RWPE2 (cell line): ENCODE measurements around the gene CD68.
"Not testable (repeated sequence)": the region's sequence is repeated elsewhere in the genome, so short reads cannot be mapped to it uniquely, and the experiment has no call there.

Source experiments
- ATAC-seq: fragments of 200-7000 bp; cut with Tn5 transposase; 3 replicates; pipeline ENCODE4 v1.9.1; 2021; ENCODE audit warnings: low read depth
- DNase-seq: peaks from one replicate; pipeline ENCODE4 v3.0.0-alpha.2; 2020; ENCODE audit warnings: low spot score
- H3K27ac ChIP-seq: fragments of 450-650 bp; 2 replicates; pipeline ENCODE4 v1.5.1; 2017; ENCODE audit warnings: mild to moderate bottlenecking; ENCODE audit not compliant: poor library complexity, severe bottlenecking
- H3K27me3 ChIP-seq: fragments of 250-450 bp; sonication (Bioruptor Pico); 2 replicates; pipeline ENCODE4 v1.5.1; 2021; ENCODE audit warnings: mild to moderate bottlenecking, moderate library complexity; ENCODE audit not compliant: insufficient read depth, poor library complexity, severe bottlenecking
- H3K36me3 ChIP-seq: fragments of 250-450 bp; sonication (Bioruptor Pico); 2 replicates; pipeline ENCODE4 v1.5.1; 2020; ENCODE audit warnings: low read depth, mild to moderate bottlenecking, moderate library complexity
- H3K4me1 ChIP-seq: fragments of 250-450 bp; sonication (Bioruptor Pico); 2 replicates; pipeline ENCODE4 v1.5.1; 2021; ENCODE audit warnings: mild to moderate bottlenecking, moderate library complexity; ENCODE audit not compliant: insufficient read depth, poor library complexity, severe bottlenecking
- H3K4me3 ChIP-seq: fragments of 250-450 bp; sonication (Bioruptor Pico); 2 replicates; pipeline ENCODE4 v1.5.1; 2021; ENCODE audit warnings: mild to moderate bottlenecking, moderate library complexity; ENCODE audit not compliant: severe bottlenecking
- H3K9me3 ChIP-seq: fragments of 250-450 bp; sonication (Bioruptor Pico); 2 replicates; pipeline ENCODE4 v1.5.1; 2021; ENCODE audit warnings: mild to moderate bottlenecking, moderate library complexity; ENCODE audit not compliant: severe bottlenecking
- CTCF ChIP-seq: fragments of 450-650 bp; IDR thresholded peaks from one replicate; pipeline ENCODE4 v1.5.1; 2017; ENCODE audit warnings: mild to moderate bottlenecking, moderate library complexity; ENCODE audit not compliant: poor library complexity, severe bottlenecking

Gene CD68

GRCh38 chr17:7614425-7615264 is 35.2 kb downstream of the CD68 start, which contains the start of gene FXR2:
TSS of gene FXR2 (minus strand) at chr17:7614897. CDS start at chr17:7614532, 365 bp downstream.
- H3K36me3 ChIP-seq = peaks cover 31% of the 10 kb centered on the region
- H3K9me3 ChIP-seq = no peaks in the 10 kb centered on the region
- DNase-seq (peak; percentile 99), ATAC-seq (peak; percentile 93)
- H3K4me3 ChIP-seq = peak within 1 kb of the TSS; percentile 87
- peak; percentile 81 for TF ChIP-seq CTCF
- peak within 1 kb of the TSS; percentile 77 for H3K27ac ChIP-seq
- no peaks in the 10 kb centered on the region for H3K27me3 ChIP-seq
- H3K4me1 ChIP-seq = peaks cover 16% of the 10 kb centered on the region

- no peaks in the 10 kb centered on the region for H3K9me3 ChIP-seq
- DNase-seq (no peak), ATAC-seq (no peak)
- H3K4me1 ChIP-seq = peaks cover 16% of the 10 kb centered on the region
- H3K4me3 ChIP-seq = peak overlapping the region; percentile 30
- H3K27me3 ChIP-seq = no peaks in the 10 kb centered on the region
- H3K36me3 ChIP-seq = peaks cover 27% of the 10 kb centered on the region
- TF ChIP-seq CTCF = no peak
- peak overlapping the region; percentile 77 for H3K27ac ChIP-seq
Measured at GRCh38 chr17:7615265-7615747, 35.9 kb downstream of the CD68 start.

DNA sequence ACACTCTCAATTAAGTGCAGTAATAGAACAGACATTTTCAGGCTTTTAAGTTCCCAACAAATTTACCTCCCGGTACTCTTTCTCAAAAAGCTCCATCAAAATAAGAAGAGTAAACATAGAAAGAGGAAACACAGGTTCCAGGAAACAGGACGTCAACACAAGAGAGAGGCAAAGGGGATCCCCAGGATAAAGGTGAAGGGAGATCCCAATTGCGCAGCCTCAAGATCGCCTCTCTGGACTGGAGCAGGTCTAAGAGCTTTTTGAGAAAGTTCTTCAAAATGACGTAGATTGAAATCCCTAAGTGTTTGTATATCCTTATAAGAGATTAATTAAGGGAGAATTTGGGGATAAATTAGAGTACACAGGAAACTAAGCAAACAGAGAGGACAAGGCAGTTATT is 39.2 kb downstream of the CD68 start:
- H3K27ac ChIP-seq = no peak overlapping the region
- H3K9me3 ChIP-seq = no peaks in the 10 kb centered on the region
- no peak for TF ChIP-seq CTCF
- no peak for DNase-seq
- 0 out of 2 replicates have a peak, but pooled peaks cover under 1% of the 10 kb centered on the region for H3K36me3 ChIP-seq
- H3K4me3 ChIP-seq = no peak overlapping the region
- H3K4me1 ChIP-seq = no peaks in the 10 kb centered on the region
- ATAC-seq = no peak
- no peaks in the 10 kb centered on the region for H3K27me3 ChIP-seq

DNA sequence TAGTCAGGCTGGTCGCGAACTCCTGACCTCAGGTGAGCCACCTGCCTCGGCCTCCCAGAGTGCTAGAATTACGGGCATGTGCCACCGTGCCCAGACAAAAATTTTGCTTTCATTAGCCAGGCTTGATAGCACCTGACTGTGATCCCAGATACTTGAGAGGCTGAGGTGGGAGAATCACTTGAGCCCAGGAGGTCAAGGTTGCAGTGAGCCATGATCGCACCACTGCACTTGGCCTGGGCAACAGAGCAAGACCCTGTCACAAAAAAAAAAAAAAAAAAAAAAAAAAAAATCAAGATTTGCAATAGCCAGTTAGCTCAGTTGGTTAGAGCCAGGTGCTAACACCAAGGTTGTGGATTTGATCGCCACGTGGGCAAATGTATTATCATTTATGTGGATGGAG is 41.4 kb downstream of the CD68 start:
- ATAC-seq (no peak), DNase-seq (no peak)
- Histone ChIP-seq H3K27ac (no peak overlapping the region), H3K27me3 (no peaks in the 10 kb centered on the region), H3K4me1 (no peaks in the 10 kb centered on the region), H3K9me3 (no peaks in the 10 kb centered on the region), H3K4me3 (no peak overlapping the region), H3K36me3 (no peaks in the 10 kb centered on the region)
- TF ChIP-seq CTCF = no peak

DNA sequence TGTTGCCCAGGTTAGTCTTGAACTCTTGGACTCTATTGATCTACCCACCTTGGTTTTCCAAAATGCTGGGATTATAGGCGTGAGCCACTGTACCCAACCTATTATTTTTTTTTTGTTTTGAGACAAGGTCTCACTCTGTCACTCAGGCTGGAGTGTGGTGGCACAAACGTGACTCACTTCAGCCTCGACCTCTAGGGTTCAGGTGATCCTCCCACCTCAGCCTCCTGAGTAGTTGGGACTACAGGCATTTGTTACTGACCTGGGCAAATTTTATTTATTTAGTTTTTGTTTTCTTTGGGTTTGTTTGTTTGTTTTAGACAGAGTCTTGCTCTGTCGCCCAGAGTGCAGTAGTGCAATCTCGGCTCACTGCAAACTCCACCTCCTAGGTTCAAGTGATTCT is 44.2 kb downstream of the CD68 start:
- Histone ChIP-seq H3K27me3 (no peaks in the 10 kb centered on the region), H3K9me3 (no peaks in the 10 kb centered on the region), H3K4me3 (no peak overlapping the region), H3K27ac (no peak overlapping the region), H3K36me3 (no peaks in the 10 kb centered on the region), H3K4me1 (no peaks in the 10 kb centered on the region)
- ATAC-seq (no peak), DNase-seq (no peak)
- TF ChIP-seq CTCF = no peak

DNA sequence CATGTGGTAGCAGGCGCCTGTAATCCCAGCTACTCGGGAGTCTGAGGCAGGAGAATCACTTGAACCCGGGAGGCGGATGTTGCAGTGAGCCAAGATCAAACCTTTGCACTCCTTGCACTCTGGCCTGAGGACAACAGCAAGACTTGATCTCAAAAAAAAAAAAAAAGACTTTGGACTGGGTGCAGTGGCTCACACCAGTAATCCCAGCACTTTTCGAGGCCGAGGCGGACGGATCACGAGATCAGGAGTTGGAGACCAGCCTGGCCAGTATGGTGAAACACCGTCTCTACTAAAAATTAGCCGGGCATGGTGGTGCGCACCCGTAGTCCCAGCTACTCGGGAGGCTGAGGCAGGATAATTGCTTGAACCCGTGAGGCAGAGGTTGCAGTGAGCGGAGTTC is 46.3 kb downstream of the CD68 start:
- ATAC-seq, H3K9me3 ChIP-seq, H3K4me3 ChIP-seq, H3K27me3 ChIP-seq, DNase-seq, H3K27ac ChIP-seq, H3K36me3 ChIP-seq, H3K4me1 ChIP-seq: not testable (repeated sequence)
